GM12878 (cell line): Measurements from ENCODE around the gene CCDC39. TPM values are rescaled to one million over a fixed set of nuclear protein-coding genes. Genes with fewer than 3 reads are reported as not detected.

Experiments
- ATF2 ChIP-seq: IDR thresholded peaks from 2 replicates; pipeline ENCODE4 v1.6.1; 2012; ENCODE audit warnings: low read length, inconsistent platforms
- ATF7 ChIP-seq: fragments of 450-650 bp; IDR thresholded peaks from 2 replicates; pipeline ENCODE4 v1.6.1; 2016; ENCODE audit warnings: low read depth, mild to moderate bottlenecking
- BCL11A ChIP-seq: IDR thresholded peaks from 2 replicates; pipeline ENCODE4 v1.6.1; 2011; ENCODE audit warnings: low read depth, low read length
- BHLHE40 ChIP-seq, 2 experiments: fragments of 450-650 bp in 1 of 2; IDR thresholded peaks; 2 replicates each; pipeline ENCODE4 v1.6.1; 2011 to 2017; ENCODE audit warnings: low read depth in 2 of 2, borderline replicate concordance in 1 of 2, improper control_type of control experiment in 1 of 2, low read length in 1 of 2, mild to moderate bottlenecking in 1 of 2
- CREB1 ChIP-seq: IDR thresholded peaks from 2 replicates; pipeline ENCODE4 v1.6.1; 2012; ENCODE audit warnings: low read depth, mild to moderate bottlenecking, inconsistent platforms
- EP300 ChIP-seq, 2 experiments: fragments of 150-350 bp in 1 of 2; IDR thresholded peaks; 2 replicates each; pipeline ENCODE4 v1.6.1; 2011 to 2012; ENCODE audit warnings: low read depth in 2 of 2, low read length in 2 of 2, borderline replicate concordance in 1 of 2, improper control_type of control experiment in 1 of 2, inconsistent platforms in 1 of 2; ENCODE audit not compliant: control insufficient read depth in 1 of 2
- ETV6 ChIP-seq, 2 experiments: fragments of 450-650 bp in 1 of 2; IDR thresholded peaks in 1 of 2; conservative IDR thresholded peaks in 1 of 2; 2 replicates each; pipeline ENCODE4 v1.6.1; 2014; ENCODE audit warnings: antibody characterized with exemption in 1 of 2, borderline replicate concordance in 1 of 2, low read depth in 1 of 2, mild to moderate bottlenecking in 1 of 2, moderate library complexity in 1 of 2
- IKZF2 ChIP-seq, 2 experiments: fragments of 450-650 bp; IDR thresholded peaks; 2 replicates each; pipeline ENCODE4 v1.6.1; 2017; ENCODE audit warnings: mild to moderate bottlenecking in 2 of 2, moderate library complexity in 2 of 2
- IRF4 ChIP-seq: IDR thresholded peaks from 2 replicates; pipeline ENCODE4 v1.6.1; 2011; ENCODE audit warnings: low read depth, low read length
- MTA2 ChIP-seq: fragments of 450-650 bp; IDR thresholded peaks from 2 replicates; pipeline ENCODE4 v1.6.1; 2016; ENCODE audit warnings: low read depth, mild to moderate bottlenecking, moderate library complexity
- NFIC ChIP-seq: IDR thresholded peaks from 2 replicates; pipeline ENCODE4 v1.6.1; 2012; ENCODE audit warnings: low read depth, mild to moderate bottlenecking, inconsistent platforms, low read length, moderate library complexity
- PAX8 ChIP-seq: fragments of 450-650 bp; IDR thresholded peaks from 2 replicates; pipeline ENCODE4 v1.6.1; 2017; ENCODE audit warnings: mild to moderate bottlenecking, moderate library complexity
- POLR2A ChIP-seq: IDR thresholded peaks from 2 replicates; pipeline ENCODE4 v1.6.1; 2011; ENCODE audit warnings: low read depth, mild to moderate bottlenecking, low read length
- POU2F2 ChIP-seq: IDR thresholded peaks from 3 replicates; pipeline ENCODE4 v1.6.1; 2011; ENCODE audit warnings: low read depth, mild to moderate bottlenecking, low read length, borderline replicate concordance
- RUNX3 ChIP-seq: IDR thresholded peaks from 2 replicates; pipeline ENCODE4 v1.6.1; 2012; ENCODE audit warnings: low read length, inconsistent platforms
- SMAD1 ChIP-seq: fragments of 450-650 bp; IDR thresholded peaks from 2 replicates; pipeline ENCODE4 v1.6.1; 2018; ENCODE audit warnings: mild to moderate bottlenecking, low read depth; ENCODE audit not compliant: partially characterized antibody
- SMARCA5 ChIP-seq: fragments of 450-650 bp; IDR thresholded peaks from 2 replicates; pipeline ENCODE4 v1.6.1; 2017; ENCODE audit warnings: mild to moderate bottlenecking
- SREBF1 ChIP-seq: IDR thresholded peaks from 2 replicates; pipeline ENCODE4 v1.6.1; 2012; ENCODE audit warnings: mild to moderate bottlenecking, low read length
- ZBTB11 ChIP-seq: fragments of 450-650 bp; formaldehyde crosslinking; IDR thresholded peaks from 2 replicates; pipeline ENCODE4 v1.5.0; 2022; ENCODE audit warnings: mild to moderate bottlenecking, missing genetic modification characterization
- ZBTB33 ChIP-seq: fragments of 450-650 bp; IDR thresholded peaks from 2 replicates; pipeline ENCODE4 v1.6.1; 2017; ENCODE audit warnings: mild to moderate bottlenecking
- ZNF217 ChIP-seq: fragments of 450-650 bp; IDR thresholded peaks from 2 replicates; pipeline ENCODE4 v1.6.1; 2017; ENCODE audit warnings: antibody characterized with exemption, mild to moderate bottlenecking
- ZNF274 ChIP-seq: IDR thresholded peaks from one replicate; pipeline ENCODE4 v1.8.0; 2011; ENCODE audit not compliant: insufficient read length, insufficient read depth
- polyA plus RNA-seq, 11 experiments: library from polyadenylated mRNA; depleted of rRNA in 4 of 11; unstranded in 6 of 11; stranded (reverse) in 5 of 11; fragments of >200 nt; fragmentation: Nextera tagmentation in 4 of 11; fragmentation: Illumina TruSeq in 1 of 11; extraction: Ambion mirVana in 4 of 11; extraction: Trizol in 1 of 11; gene quantifications; 1 replicate in 1 of 11; 2 replicates in 10 of 11; pipeline versions ENCODE4 v1.2.1 to v1.2.3, GENCODE V29; 2011 to 2016; ENCODE audit warnings: inconsistent platforms in 2 of 11, missing spikeins in 2 of 11, low read depth in 1 of 11
- total RNA-seq, 4 experiments: library from RNA; depleted of rRNA in 3 of 4; stranded (reverse); fragments of >200 nt in 3 of 4; fragmentation: Illumina TruSeq in 1 of 4; extraction: Trizol in 1 of 4; gene quantifications; 2 replicates each; pipeline versions ENCODE4 v1.2.1 to v1.2.3, GENCODE V29; 2013 to 2021

The CCDC39 gene
- total and polyA plus RNA-seq, 10 of the 15 experiments (the other 5 are each of a cell fraction or from before 2014, with no cell fraction given): 0.10 to 0.69 (median 0.31) TPM

GRCh38 chr3:180626844-180627243 is 52.4 kb downstream of the CCDC39 start (continued):
- TF ChIP-seq IKZF2 (IDR thresholded peaks at IDR 0.05) (peak; percentile 57 to 72; a peak in 3 of 4 replicates), ATF2 (peak; percentile 40; the same call in 1 of the 2 replicates), IRF4 (peak; percentile 37; the same call in 1 of the 2 replicates), SMAD1 (no peak), BHLHE40 (IDR thresholded peaks at IDR 0.05; ENCODE audit: borderline replicate concordance in 1 of 2, low read depth in 2 of 2, low read length in 1 of 2) (peak; percentile 48 to 50; a peak in 1 of 4 replicates), ATF7 (0 out of 2 replicates have a peak, but pooled peaks have one; percentile 33), CREB1 (no peak), ZNF217 (no peak), NFIC (0 out of 2 replicates have a peak, but pooled peaks have one; percentile 21), SMARCA5 (no peak), ETV6 (conservative IDR thresholded peaks at IDR 0.05 in 1 of 2, IDR thresholded peaks at IDR 0.05 in 1 of 2; ENCODE audit: borderline replicate concordance in 1 of 2, low read depth in 1 of 2) (peak in 1 of 2 experiments; percentile 66; a peak in 1 of 4 replicates), POU2F2 (peak; percentile 30; the same call in 1 of the 3 replicates), BCL11A (0 out of 2 replicates have a peak, but pooled peaks have one; percentile 33), ZBTB11 (no peak), MTA2 (peak; percentile 27; the same call in 1 of the 2 replicates), RUNX3 (peak; percentile 83), PAX8 (no peak), ZBTB33 (no peak), SREBF1 (no peak), EP300 (IDR thresholded peaks at IDR 0.05; ENCODE audit: borderline replicate concordance in 1 of 2, control insufficient read depth in 1 of 2, low read depth in 2 of 2, low read length in 2 of 2) (0 out of 4 replicates have a peak, but pooled peaks of 1 of the 2 experiments have one; percentile 46), POLR2A (no peak), ZNF274 (no peak)
